Neural cell (in vitro differentiated cells): Measurements from ENCODE around the gene FBXO9.

Source experiments
- RAD21 ChIP-seq: fragments of 450-650 bp; conservative IDR thresholded peaks from 2 replicates; pipeline ENCODE4 v1.6.1; 2014; ENCODE audit warnings: antibody characterized with exemption, mild to moderate bottlenecking, moderate library complexity
- TF ChIP-seq, protein P1 (sequence below): fragments of 450-650 bp; IDR thresholded peaks from 2 replicates; pipeline ENCODE4 v1.5.1; 2014; ENCODE audit warnings: antibody characterized with exemption, mild to moderate bottlenecking, moderate library complexity; ENCODE audit not compliant: poor library complexity, severe bottlenecking

DNA sequence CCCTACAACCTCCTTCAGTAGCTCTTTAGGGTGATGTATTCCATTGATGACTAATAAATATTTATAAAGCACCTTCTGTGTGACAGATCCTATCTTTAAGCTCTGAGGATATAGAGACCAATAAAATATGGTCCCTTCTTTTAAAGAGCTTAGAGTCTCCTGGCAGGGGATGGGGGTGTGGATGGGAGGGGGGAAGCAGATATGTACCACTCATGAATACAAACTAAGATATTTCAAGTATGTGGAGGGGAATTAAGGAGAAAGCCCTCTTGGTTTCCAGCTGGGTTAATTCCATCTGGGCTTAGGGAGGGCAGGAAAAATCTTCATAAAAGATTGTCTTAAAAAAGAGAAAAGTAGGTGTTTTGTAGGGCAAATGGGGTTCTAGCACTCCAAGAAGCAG is 21.6 kb upstream of the FBXO9 start:
- TF ChIP-seq, protein P1, sequence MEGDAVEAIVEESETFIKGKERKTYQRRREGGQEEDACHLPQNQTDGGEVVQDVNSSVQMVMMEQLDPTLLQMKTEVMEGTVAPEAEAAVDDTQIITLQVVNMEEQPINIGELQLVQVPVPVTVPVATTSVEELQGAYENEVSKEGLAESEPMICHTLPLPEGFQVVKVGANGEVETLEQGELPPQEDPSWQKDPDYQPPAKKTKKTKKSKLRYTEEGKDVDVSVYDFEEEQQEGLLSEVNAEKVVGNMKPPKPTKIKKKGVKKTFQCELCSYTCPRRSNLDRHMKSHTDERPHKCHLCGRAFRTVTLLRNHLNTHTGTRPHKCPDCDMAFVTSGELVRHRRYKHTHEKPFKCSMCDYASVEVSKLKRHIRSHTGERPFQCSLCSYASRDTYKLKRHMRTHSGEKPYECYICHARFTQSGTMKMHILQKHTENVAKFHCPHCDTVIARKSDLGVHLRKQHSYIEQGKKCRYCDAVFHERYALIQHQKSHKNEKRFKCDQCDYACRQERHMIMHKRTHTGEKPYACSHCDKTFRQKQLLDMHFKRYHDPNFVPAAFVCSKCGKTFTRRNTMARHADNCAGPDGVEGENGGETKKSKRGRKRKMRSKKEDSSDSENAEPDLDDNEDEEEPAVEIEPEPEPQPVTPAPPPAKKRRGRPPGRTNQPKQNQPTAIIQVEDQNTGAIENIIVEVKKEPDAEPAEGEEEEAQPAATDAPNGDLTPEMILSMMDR: no peak
- no peak for TF ChIP-seq RAD21
